ENCODE data around the gene TCF12. TPM values are rescaled to one million over a fixed set of nuclear protein-coding genes. Genes with fewer than 3 reads are reported as not detected.

TCF12 gene
- total and polyA plus RNA-seq, 2 of the 8 experiments (the other 6 are each of a cell fraction or from before 2014, with no cell fraction given): 85.8 to 101 TPM

DNA sequence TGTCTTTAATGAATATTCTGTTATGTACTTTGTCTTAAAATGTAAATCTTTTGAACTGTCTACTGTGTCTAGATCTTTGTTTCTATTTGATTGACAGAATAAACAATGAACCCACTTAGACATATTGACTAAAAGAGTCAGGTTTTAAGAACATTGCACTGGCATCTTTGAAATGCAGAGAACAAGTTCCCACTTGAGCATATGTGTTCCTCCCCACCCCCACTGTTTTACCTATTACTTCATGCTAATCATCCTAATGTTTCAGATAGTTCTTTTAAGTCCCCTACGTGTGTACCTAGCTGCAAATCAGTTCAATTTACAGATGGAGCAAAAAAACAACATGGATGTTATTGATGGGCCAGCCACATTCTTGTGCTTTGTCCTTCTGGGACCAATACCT, 11.7 kb upstream of the TCF12 start (continued):
- TF ChIP-seq NRF1 (IDR thresholded peaks at IDR 0.05; ENCODE audit: low read depth, low read length) (no peak), POU5F1 (IDR thresholded peaks at IDR 0.05; ENCODE audit: low read depth, low read length) (no peak), SRF (IDR thresholded peaks at IDR 0.05; ENCODE audit: low read depth, low read length) (no peak), JUN (IDR thresholded peaks at IDR 0.05; ENCODE audit: low read depth, low read length) (no peak)
